Stimulated activated CD4-positive, alpha-beta T cell treated with anti-CD3 and anti-CD28 coated beads, Interleukin-1b, Interleukin-23, amount 100 ng/mL, for 1 hour (primary cell): ENCODE data around the gene NR1H2.
"Not testable (repeated sequence)": the region's sequence is repeated elsewhere in the genome, so short reads cannot be mapped to it uniquely, and the experiment has no call there.

ENCODE experiments used
- DNase-seq, 2 donors: peaks; one replicate each; pipeline ENCODE4 v3.0.0-alpha.2; 2020; ENCODE audit warnings: low read depth in 2 of 2

NR1H2 gene

DNA sequence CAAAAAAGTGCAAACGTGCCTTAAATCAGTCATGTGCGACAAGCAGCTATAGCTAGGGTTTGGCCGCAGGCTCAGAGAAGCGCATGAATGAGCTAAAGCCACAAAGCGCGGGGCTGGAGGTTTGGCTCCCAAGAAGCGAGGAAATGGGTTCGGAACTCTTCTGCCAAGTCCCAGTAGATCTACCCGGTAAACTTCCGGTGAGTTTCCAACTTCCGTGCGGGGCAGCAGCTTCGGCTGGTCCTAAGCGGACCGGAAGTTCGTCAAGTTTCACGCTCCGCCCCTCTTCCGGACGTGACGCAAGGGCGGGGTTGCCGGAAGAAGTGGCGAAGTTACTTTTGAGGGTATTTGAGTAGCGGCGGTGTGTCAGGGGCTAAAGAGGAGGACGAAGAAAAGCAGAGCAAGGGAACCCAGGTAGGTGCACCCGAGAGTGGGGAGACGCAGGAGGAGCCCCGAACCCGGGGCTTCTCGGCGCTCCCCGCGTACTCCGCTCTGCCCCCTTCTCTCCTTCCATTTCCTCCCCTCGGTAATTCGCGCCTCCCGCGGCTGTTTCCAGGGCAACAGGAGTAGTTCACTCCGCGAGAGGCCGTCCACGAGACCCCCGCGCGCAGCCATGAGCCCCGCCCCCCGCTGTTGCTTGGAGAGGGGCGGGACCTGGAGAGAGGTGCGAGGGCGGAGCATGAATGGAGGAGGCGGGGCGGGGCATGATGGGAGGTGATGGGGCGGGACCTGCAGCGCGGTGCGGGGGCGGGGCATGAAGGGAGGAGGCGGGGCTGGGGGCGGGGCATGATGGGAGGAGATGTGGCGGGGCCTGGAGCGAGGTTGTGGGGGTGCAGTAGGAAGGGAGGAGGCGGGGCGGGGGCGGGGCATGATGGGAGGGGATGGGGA is at the start of gene NR1H2:
TSS of gene NR1H2 (plus strand) at position 292 of the 885 bp plus-strand sequence. CDS start 1,149 bp downstream, outside the sequence.
- peak; percentile 85 to 93 for DNase-seq

DNA sequence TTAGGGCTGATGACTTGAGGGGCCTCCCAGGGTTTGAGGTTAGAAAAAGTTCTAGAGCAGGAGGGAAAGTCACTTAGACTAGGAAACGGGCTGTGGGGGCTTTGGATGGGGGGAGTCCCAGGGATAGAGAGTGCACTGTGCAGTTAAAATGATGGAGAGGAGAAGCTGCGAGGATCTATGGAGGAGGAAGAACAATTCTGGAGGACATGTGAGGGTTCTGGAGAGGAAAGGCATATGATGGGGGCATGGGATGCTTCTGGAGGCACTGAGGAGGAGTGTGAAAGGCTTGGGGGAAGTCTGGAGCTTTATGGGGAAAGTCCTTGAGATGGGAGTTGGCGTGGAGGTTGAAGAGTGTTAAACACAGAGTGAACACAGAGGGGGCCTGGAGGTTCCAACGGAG is 49.2 kb upstream of the NR1H2 start:
- no peak for DNase-seq

DNA sequence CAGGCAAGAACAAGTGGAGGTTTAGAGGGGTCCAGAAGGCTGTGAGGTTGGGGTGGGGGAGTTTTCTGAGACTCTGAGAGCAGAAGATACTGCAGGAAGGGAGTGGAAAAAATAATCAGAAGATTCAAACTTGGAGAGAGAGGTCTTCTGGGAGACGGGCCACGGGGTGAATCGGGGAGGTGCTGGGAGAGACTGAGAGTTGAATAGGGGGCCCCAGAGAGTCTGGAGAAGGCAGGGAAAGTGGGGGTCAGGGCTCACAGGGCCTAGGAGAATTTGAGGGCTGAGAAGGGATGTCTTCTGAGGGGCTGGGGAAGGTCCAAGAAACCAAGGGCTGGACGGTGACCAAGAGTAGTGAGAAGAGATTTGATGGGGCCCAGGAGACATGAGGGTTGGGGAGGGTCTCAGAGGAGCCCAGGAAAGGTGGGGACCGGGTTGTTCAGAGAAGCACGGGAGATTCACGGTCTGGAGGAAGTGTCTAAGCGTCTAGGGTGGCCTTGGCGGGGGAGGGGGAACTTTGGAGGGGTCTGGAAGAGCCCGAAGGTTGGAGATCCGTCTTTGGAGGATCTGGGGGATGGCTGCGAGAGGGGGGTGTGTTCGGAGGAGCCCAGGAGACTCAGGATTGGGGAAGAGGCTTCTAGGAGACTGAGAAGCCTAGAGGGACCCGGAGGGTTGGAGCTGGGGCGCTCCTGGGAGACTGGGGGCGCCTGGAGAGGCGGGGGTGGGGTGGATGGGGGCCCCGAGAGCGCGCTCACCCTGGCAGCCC is 48.6 kb upstream of the NR1H2 start:
- no peak for DNase-seq

DNA sequence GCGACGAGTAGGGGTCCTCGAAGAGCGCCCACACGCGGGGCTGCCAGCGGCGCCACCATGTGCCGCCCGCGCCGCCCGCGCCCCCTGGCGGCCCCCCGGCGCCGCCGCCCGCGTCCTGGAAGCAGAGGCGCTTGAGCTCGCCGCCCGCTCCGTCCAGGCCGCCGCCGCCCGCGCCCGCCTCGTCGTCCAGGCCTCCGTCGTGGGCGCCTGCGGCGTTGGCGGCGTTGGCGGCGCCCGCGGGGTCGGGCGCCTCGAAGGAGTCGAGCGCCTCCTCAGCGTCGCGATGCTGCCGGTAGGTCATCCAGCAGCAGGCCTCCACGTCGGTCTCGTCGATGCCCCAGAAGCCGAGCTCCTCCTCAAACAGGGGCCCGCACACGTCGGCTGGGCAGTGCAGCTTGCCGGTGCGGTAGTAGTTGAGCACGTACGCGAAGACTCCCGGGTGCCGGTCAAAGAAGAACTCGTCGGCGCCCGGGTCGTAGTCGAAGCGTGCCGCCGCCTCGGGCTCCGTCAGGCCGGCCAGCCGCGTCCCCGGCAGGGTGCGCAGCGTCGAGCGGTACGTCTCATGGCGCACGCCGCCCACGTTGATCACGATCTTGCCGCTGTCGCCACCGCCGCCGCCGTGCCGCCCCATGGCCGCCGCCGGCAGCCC is 47.9 kb upstream of the NR1H2 start:
- no peak for DNase-seq

DNA sequence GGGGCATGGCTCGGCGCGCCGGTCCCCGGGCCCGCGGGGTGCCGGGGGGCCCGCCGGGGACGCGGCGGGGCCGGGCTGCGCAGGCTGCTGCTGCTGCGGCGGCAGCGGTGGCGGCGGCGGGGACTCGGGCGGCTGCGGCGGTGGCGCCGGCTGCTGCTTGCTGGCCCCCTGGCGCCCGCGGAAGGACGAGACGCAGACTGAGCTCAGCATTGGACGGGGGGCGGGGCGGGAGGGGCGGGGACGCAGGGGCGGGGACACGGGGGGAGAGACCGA is 47.4 kb upstream of the NR1H2 start:
- no peak for DNase-seq

DNA sequence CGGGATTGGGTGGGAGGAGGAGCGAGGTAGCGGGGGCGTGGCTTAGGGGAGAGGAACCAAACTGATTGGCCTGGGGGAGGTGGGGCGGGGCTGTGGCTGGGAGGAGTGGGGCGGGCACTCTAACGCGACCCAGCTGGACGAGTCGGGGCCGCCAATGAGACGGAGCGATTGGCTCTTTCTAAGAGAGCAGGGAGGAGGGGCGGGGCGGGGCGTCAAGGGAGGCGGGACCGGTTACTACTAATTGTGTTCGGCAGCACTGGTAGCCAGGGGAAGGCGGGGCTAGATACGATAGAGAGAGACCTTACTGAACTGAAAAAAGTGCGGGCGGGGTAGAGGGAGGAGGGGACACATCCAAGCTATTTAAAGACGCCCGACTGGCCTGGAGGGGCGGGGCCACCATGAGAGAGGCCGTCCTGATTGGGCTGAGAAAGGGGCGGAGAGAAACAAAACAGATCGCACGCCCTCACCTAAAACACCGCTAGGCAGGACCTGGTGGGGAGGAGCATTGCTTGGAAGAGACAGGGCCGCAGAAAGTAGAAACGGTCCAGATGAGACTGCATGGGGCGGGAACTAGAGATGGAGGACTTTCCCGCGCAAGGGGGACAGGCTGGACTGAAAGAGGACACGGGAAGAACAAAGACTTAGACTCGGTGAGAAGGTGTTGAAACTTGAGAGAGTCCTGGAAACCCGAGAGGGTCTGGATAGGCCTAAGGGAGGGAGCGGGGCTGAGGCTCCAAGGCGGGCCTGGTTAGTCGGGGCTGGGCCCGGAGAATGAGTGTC is 46.9 kb upstream of the NR1H2 start, which contains the start of gene KCNC3:
TSS of gene KCNC3 (minus strand) at position 232 of the 780 bp plus-strand sequence. CDS start 295 bp downstream, outside the sequence.
- DNase-seq: peak; percentile 86 to 95

DNA sequence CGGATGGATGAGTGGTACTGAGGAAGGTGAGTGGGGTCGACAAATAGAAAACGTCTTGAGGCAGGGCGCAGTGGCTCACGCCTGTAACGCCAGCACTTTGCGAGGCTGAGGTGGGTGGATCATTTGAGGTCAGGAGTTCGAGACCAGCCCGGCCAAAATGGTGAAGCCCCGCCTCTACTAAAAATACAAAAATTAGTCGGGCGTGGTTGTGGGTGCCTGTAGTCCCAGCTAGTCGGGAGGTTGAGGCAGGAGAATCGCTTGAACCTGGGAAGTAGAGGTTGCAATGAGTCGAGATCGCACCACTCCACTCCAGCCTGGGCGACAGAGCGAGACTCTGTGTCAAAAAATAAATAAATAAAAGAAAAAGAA is 46.3 kb upstream of the NR1H2 start:
- DNase-seq: not testable (repeated sequence)

DNA sequence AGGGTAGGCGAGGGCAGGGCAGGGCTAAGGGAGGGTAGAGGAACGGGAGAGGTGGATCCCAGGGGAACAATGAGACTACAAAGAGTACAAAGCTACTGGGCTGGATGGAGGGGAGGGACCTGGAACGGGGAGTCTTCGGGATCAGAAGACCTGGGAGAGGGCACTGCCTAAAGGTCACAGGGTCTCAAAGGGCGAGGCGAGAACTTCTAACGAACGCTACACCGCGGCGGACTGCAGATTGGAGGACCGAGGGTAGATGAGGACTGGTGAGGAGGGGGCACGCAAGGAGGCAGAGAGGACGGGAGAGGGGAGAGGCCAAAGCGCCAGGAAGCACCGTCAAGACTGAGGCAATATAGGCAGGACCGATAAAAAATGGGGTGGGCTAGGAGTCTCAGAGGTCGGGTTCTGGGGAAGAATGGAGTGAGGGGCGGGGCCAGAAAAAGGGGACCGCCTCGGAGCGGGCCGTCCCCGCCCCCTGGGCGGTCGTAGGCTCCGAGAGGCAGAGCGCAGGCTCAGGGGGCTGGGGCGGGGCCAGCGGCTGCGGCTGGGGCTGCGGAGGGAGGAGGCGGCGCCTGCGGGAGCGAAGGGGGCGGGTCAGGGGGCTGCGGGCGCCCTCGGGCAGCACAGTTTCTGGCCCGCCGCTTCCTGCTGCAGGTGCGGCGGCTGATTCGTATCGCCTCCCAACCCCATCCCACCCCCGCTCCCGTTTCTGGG is 45.7 kb upstream of the NR1H2 start:
- DNase-seq: peak; percentile 53 to 62

DNA sequence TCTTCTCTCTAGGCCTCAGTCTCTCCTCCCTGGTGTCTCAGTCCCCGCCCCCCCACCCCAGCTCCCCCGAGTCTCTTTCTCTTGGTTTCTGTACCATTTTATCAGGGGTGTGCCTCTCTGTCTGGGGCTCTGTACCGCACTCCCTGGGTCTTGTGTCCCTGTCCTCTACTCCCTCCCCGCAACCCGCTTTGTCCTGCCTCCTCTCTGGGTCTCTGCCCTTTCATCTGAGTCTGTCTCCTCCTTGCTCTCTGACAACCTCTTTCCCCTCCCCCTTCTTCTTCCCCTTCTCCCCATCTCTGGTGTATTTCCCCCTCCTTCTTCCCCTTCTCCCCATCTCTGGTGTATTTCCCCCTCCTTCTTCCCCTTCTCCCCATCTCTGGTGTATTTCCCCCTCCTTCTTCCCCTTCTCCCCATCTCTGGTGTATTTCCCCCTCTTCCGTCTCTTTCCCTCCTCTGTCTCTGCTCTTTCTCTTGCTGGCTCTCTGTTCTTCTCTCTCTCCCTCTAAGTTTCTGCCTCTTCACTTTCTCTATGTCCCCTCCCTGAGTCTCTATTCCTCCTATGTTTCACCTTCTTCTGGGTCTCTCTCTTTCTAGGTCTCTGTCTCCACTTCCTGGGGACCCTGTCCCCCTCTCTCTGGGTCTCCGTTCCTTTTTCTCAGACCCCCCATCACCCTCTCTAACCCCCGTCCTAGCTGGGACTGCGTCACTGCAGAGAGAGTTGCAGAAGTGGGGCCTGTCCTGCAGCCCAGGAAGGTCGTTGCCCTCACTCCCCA is 44.9 kb upstream of the NR1H2 start:
- no peak for DNase-seq

DNA sequence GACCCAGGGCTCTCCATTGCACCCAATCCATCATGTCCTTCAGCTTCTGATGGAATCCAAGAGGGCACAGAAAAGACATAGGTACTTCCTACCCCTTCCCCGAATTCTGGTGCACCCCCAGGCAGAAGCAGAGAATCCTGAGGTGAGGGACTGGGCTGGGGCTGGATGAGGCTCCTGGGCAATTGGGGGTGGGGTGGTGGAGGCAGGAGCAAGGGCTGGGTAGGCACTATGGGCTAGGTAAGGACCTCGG is 44.3 kb upstream of the NR1H2 start:
- DNase-seq: no peak

DNA sequence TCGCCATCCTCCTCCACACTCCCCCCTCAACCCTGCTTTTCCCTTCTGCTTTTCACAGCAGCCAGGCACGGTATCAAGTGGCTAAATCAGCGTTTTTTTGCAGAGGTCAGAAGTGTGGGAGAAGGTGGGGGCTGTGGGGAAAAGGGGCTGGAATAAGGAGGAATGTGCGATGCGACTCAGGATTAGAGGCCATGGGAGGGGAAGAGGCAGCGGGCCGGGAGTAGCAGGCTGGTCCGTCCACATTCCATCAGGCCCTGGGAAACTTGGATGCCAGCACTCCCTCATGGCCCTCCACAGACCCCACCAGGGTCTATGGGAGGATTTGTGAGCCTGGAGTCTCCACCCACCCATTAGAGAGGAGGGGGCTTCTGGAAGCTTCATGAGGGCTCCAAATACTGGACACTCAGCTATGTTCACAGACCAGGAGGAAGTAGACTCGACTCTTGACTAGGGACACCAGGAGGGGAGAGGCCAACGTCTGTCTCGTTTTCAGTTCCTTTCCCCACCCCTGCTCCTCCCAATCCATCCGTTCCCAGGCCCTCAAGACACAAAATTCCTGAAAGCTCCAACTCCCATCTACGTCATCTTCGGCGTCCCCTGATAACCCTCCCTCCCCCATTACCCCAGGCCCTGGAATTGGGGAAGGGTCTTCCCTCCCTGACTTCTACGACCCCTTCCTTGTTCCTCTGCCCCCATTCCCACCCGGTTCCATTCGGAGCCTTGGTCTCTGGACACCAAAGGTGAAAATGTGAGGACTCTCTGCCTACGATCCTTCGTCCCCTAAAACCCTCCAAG is 43.8 kb upstream of the NR1H2 start:
- DNase-seq: no peak

DNA sequence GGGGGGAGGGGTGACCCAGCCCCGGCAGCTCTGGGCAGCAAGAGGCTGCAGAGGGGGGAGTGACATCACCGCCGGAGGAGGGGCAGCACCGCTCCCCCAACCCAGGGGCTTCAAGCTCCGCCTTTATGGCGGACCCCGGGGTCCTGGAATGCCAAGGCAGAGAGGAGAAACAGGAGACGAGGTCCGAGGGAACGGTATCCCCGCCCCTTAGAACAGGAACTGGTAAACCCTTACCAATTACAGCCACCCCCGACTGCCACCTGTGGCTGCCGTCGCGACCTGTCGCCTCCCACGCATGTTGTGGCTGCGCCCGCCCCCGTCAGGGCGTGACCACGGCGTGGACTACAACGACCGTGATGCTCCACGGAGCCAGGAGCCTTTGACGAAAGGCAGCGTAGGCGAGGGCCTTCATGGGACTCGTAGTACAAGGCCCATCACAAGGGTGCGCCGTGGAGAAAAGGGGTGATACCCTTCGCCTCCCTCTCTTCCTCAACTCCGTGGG is 43.0 kb upstream of the NR1H2 start:
- DNase-seq: peak; percentile 75 to 82

DNA sequence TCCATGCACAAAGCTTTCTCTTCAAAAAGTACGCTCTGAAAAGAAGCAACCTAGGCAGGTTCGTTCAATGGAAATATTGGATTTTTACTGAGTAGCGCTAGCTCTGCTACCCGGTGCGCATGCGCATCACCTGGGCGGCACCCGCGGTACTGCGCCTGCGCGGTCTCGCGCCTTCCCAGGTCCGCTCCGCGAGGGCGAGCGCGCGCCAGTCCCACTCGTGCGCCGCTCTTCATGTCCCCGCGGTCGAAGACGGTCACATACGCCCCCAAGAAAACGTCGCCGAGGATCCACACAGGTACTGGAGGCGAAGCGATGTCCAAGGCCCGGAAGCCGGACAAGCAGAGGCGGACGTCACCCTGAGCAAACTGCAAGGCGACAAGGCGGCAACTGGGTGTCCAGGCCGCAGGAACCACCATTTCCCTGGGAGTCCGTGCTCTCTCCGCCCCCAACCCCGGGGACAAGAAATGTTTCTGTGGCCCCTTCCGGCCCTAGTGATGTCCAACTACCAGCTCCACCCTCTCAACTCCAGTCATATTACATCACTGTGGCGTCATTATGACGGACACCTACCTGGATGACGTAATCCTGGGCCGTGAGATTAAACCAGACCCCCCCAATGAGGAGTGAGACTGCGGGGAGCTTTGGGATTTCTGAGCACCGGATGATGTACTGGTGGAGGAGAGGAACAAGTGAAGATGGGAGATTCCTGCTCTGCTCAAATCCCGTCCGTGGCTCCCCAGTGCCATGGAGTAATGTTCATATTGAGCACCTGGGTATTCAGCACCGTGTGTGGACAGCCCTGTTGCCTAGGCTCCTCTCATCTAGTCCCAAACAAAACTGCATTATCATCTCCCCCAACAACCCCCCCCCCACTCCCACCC is 42.3 kb upstream of the NR1H2 start:
- peak; percentile 59 to 74 for DNase-seq

DNA sequence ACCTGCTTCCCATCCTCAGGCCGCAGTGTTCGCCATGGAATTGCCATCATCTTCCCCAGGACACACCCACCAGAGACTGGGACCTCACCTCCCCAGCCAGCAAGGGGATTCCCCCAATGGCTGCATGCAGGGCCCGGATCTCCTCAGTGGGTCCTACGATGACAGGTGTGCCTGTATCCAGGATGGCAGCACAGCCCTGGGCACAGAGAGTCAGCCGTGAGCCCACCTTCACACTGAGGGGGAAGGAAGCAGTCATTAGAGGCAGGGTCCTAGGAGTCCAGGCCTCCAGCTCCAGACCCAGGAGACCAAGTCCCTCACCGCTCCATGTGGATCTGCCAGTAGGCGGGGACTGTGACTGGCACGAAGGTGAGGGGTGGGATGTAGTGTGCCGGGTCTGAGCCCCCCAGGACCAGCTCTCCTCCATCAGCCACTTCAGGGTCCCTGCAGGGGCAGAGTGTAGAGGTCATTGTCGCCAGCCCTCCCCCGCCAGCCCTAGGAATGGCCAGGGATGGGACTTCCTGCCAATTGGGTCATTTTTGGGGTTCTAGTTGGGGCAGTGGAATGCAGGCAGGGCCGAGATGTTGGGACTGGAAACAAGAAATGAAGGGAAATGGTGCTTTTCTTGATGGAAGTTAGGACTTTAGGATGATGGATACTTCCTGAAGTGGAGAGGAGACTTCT is 41.4 kb upstream of the NR1H2 start:
- no peak for DNase-seq

DNA sequence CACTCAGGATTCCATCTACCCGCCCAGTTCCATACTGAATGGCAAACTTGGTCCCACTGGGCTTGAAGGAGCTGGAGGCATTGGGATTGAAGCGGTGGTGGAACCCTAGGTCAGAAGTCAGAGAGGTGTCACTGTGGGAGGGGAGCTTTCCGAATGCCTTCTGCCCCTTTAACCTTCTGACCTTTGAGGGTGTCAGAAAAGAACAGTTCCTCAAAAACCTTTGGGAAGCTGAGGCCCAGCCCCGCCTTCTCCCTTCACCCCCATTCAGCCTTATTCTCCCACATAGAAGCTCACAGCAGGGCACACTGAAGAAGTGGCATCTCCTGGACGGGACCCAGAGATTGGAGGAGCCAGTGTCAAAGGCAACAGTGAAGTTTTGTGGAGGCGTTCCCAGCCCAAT is 39.2 kb upstream of the NR1H2 start:
- not testable (repeated sequence) for DNase-seq

DNA sequence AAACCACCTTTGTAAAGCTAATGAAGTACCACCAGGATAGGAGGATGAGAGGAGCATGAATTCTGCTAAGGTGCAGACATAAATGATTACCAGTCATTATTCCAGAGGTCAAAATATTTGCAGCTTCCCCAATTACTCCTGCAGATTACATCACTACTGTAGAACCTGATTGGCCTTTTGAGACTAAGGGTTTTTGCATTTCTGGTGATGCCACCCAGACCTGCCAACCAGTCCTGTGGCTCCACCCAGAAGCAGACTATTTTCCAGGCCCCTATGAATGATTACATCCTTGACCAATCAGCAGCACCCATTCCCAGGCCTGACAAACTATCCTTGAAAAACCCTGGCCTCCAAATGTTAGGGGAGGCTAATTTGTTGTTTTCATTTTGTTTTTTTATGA is 35.9 kb upstream of the NR1H2 start:
- DNase-seq: no peak

DNA sequence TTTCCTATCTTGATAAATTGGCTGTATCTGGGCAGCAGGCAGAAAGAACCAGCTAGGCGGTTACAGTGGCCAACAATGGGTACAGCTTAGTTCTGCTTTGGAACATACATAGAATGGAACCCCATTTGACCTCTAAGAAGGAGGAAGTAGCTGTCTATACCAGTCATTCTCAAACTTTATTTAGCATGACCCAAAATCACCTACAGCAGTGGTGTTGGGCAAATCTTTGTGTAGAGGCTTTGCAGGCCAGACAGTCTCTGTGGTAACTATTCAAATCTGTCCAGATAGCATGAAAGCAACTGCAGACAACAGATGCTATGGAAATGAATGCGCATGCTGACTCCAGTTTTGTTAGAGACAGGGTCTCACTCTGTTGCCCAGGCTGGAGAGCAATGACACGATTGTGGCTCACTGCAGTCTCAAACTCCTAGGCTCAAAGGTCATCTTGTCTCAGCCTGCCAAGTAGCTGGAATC is 35.1 kb upstream of the NR1H2 start:
- no peak for DNase-seq
